HFF-Myc (cell line): ENCODE measurements around the gene CARD10.

ENCODE experiments used
- DNase-seq: peaks from one replicate; pipeline ENCODE4 v3.0.0-alpha.2; 2011; ENCODE audit warnings: low read depth; ENCODE audit errors: extremely low read depth
- H3K4me3 ChIP-seq: replicated peaks from 2 replicates; pipeline ENCODE4 v1.5.1; 2011; ENCODE audit warnings: low read depth, mild to moderate bottlenecking, control low read depth, low read length
- TF ChIP-seq, protein P1 (sequence below): IDR thresholded peaks from 2 replicates; pipeline ENCODE4 v1.5.1; 2012; ENCODE audit warnings: mild to moderate bottlenecking, low read depth, low read length, control low read depth; ENCODE audit errors: missing control alignments

Gene CARD10

DNA sequence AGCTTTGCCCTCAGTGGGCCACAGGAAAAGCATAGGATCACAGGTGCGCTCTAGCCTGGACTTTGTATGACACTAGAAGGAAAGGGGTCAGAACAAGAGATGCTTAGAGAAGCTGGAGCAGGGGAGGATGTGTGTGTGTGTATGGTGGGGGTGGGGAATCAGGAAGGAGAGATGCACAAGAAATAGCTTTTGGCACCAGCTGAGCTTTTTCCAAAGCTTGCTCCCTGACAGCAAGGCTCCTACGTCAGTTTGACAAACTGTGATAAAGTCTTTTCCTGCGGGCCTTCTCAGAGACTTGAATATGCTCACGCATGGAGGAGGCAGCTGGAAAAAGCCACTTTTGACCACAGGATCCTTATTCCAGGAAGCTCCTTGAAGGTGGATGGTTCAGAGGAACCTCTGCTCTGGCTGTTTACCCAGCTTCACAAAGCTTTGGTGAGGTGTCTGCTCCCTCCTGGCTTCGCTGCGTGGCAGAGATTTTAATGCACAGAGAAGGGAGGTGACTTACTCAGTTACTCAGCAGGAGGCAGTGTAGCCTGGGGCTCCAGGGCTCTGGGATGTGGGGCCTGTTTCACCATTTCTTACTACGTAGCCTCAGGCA lies 45.0 kb upstream of the CARD10 start:
- H3K4me3 ChIP-seq = peak overlapping the region; percentile 10; the same call in 1 of the 2 replicates
- no peak for DNase-seq
- TF ChIP-seq, protein P1, sequence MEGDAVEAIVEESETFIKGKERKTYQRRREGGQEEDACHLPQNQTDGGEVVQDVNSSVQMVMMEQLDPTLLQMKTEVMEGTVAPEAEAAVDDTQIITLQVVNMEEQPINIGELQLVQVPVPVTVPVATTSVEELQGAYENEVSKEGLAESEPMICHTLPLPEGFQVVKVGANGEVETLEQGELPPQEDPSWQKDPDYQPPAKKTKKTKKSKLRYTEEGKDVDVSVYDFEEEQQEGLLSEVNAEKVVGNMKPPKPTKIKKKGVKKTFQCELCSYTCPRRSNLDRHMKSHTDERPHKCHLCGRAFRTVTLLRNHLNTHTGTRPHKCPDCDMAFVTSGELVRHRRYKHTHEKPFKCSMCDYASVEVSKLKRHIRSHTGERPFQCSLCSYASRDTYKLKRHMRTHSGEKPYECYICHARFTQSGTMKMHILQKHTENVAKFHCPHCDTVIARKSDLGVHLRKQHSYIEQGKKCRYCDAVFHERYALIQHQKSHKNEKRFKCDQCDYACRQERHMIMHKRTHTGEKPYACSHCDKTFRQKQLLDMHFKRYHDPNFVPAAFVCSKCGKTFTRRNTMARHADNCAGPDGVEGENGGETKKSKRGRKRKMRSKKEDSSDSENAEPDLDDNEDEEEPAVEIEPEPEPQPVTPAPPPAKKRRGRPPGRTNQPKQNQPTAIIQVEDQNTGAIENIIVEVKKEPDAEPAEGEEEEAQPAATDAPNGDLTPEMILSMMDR = no peak

DNA sequence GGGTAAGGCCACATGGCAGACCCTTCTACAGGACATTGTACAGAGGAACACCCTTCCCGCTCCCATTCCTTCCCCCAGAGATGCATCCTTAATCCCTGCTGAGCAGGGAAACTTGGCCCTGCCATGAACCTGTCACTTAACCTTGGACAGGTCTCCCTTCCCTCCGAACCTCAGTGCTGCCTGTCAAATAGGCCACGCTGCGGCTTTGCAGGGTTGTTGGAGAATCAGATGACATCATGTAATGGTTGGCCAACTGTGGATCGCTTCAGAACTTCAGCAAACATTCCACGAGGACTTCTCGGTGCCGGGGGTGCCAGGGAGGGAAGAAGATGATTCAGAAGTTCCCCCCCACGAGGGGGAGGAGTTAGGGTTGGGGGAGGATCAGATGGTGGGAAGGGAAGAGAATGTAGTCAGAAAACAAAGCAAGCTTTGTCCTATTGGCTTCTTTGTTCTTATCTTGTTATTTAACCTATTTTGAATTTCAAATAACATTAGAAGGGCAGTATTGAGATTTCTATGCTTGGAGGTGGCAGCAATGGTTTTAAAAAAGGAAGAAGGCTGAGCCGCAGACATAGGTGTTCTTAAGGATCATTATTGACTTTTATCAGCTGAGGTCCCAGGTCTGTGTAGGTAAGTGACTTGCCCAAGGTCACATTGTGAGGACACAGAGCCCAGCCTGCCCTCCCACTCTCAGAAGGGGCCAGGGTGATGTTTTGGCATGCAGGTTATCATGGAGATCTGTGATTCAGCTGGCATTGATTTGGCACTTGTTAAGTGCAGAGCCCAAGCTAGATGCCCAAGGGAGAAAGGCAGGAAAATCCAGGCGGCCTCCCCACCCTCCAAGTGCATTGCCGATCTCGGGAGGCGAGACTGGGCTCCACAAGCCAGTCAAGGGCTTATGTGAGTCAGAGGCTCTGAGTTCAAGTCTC lies 44.2 kb upstream of the CARD10 start:
- H3K4me3 ChIP-seq = peak overlapping the region; percentile 93
- TF ChIP-seq, protein P1 = no peak
- peak; percentile 62 for DNase-seq

DNA sequence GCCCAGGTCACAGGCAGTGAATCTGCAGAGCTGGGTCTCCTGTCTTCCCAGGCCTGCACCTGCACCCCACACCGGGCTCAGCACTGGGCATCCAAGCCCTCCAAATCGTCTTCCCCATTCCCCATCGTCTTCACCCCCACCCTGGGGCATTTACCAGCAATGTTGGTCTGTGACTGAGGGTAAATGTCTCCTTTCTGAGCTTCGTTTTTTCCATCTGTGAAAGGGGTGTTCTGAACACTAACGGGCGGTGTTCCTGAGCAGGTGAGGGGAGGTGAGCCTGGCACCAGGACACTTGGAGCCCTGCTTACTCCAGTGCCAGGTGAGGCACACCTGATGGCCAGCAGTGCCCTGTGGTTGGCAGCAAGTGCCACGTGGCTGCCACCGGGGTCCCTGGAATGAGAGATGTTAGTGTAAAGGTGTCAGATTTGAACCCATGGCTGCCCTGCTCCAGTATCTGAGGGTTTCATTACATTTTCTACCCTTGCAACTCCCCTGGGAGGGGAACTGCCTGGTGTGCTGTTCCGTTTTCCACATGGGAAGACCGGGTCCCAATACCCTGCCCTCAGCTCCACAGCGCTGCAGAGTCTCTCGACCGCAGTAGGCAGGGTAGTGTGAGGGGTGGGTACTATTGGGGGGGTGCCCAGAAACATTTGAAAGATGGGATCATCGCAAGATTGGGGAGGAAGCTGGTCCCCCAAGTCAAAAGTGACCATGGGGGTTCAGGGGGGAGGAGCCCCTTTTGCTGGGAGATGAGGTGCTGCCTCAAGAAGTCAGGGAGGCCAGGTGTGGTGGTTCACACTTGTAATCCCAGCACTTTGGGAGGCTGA lies 43.0 kb upstream of the CARD10 start:
- DNase-seq = no peak
- H3K4me3 ChIP-seq = peak overlapping the region; percentile 93
- TF ChIP-seq, protein P1 = no peak

DNA sequence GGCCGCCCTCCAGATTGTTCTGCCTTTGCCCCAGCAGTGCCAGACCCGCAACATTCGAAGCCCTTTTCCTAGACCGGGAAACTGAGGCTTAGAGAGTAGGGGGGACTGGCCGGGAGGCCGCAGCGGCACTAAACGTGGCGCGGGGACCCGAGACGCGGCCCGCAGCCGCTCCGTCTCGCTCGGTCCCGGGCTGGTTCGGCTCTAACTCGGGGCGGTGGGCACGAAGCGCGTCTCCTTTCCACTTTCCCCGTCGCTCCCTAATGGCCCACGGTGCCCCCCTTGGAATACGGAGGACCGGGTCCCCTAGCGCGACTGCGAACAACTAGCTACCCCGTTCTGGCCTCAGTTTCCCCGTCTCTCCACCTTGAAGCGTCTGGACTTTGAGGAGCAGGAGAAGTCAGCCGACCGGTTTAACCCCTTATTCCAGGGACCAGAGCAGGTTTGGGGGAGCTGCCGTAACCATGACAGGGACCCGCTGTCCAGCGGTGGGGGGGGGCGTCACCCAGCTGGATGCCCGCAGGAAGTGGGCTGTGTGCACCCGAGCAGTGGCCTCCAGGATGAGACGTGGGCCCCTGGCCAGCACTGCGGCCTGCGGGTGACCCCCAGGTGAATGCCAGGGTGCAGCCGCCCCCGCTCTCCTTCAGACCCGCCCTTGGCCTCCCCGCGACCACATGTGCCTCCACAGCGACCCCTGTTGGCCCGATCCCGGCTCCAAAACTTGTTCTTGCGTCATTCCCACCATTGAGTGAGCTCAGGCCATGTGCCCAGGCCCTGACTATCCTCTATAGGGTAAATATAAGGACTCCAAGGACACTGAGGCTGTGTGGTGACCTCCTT lies 42.2 kb upstream of the CARD10 start:
- TF ChIP-seq, protein P1 = peak; percentile 87
- H3K4me3 ChIP-seq = peak overlapping the region; percentile 93
- peak; percentile 79 for DNase-seq

DNA sequence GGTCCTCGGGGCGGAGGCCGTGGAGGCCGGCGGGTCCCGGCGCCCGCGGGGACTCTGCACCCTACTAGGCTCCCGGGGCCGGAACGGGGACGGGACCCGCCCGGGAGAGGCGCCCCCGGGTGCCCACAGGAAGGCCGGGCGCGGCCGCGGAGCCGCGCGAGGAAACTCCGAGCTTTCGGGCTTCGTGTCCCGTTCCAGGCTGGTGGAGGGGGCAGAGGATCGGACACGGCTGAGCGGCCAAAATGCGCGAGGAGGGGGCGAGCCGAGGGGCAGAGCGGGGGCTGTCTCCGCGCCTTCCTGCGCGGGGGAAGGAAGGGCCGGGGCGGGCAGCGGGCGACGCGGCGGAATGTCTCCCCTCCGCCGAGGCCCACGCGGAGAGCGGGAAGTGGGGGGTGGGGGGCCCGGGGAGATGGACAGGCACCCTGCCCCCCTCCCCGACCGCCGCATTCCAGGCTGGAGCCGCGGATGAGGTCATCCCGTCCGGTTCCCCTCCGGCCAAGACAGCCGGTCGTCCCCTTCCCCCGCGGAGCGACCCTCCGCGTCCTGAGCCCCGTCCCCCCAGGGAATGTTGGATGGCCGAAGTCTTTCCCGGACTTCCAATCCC lies 41.5 kb upstream of the CARD10 start:
- TF ChIP-seq, protein P1 = no peak
- DNase-seq = no peak
- peak overlapping the region; percentile 93 for H3K4me3 ChIP-seq
